Measurements from ENCODE around the gene TMUB1.
"Not testable (repeated sequence)": the region's sequence is repeated elsewhere in the genome, so short reads cannot be mapped to it uniquely, and the experiment has no call there.

The TMUB1 gene

DNA sequence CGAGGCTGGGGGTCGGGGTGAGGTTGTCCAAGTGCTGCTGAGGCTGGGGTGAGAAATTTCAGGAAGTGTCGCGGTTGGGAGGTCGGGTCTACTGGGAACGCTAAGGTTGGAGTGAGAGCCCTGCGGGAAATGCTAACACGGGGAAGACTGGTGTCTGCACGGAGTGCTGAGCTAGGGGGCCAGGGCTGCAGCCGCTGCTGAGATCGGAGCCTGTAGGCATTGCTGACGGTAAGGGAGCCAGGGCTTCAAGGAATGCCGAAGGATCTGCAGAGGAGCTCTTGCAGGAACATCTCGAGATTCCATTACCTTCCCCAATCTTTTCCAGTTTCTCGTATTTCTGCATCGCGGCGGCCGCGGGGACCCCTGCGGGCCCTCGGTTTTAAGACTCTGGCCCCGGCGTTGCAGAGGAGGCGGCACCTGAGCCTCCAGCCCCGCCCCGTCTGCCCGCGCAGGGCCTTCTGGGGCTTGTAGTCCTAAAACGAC lies 25.7 kb downstream of the TMUB1 start, which contains the start of gene CDK5:
Gene CDK5 (minus strand): TSS at position 392 of the 483 bp plus-strand sequence. CDS start 49 bp downstream, at position 343.
- FAIRE-seq, result no peak
- DNase-seq (ENCODE audit: low spot score), result no peak

DNA sequence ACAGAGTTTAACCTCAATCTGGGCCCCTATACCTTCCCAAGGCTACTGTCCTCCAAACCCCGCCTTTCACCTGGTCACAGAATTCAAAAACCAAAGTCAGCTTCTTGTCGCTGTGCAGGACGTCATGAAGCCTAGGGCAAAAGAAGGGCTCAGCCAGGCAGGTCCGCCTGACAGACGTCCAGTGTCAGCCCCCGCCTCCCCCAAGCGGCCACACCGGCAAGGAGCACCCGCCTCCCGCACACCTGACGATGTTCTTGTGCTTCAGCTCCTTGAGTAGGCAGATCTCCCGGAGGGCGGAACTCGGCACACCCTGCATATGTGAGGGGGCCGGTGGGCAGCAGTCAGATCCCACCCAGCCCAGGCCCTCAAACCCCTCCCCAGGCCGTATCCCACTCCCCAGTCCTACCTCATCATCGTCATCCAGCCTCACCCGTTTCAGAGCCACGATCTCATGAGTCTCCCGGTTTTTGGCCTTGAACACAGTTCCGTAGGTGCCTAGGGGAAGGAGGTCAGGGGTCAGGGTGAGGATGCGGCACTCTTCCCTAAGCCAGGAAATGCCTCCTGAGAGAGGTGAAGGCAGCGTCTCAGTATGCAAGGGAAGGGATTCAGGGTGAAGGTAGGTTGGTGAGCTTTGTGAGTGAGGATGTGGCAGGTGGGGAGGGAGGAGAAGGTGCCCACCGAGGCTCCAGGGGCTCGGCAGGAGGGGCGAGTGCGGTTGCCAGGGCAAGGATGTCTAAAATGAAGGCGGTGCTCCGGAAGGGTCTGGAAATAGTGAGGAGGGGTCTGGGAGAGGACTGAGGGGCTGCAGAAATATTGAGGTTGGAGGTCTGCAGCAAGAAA lies 26.4 kb downstream of the TMUB1 start:
- DNase-seq (ENCODE audit: low spot score) (no peak), FAIRE-seq (no peak)

- no peak for FAIRE-seq
- no peak for DNase-seq (ENCODE audit: low spot score)
These were observed 27.0 kb downstream of the TMUB1 start for GRCh38 chr7:151056283-151056665.

- DNase-seq (ENCODE audit: low spot score), result no peak
- no peak for FAIRE-seq
These were observed 29.5 kb downstream of the TMUB1 start for GRCh38 chr7:151053751-151054150.

DNA sequence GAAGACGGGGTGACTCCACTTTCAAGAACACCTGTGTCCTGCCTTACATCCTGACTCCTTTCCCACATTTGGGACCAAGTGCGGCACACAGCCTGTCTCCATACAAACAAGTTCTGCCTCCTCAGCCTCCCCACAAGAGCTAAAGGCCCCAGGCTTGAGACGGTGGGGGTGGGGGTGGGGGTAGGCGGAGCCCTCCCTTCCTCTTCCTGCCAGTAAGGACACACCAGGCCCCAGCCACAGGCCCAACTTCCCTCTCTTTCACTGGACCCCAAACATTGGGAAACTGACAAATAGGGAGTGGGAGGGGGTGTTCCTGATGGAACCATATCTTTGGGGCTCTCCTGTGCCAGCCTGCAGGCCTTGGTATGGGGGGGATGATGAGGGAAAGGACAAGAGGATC lies 30.2 kb downstream of the TMUB1 start:
- DNase-seq (ENCODE audit: low spot score), result no peak
- FAIRE-seq, result no peak

DNA sequence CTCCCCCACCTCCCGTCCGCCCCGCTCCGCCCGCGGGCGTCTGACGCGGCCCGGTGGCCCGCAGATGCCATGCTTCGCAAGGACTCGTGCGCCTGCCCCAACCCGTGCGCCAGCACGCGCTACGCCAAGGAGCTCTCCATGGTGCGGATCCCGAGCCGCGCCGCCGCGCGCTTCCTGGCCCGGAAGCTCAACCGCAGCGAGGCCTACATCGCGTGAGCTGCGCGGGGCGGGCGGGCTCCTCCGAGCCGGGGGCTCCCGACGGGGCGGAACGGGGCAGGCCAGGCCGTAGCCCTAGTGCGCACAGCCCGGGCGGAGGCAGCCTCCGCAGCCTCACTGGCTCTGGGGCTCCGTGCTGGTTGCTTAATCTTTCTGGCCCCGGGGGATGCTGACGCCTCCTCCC lies 32.2 kb downstream of the TMUB1 start:
- no peak for DNase-seq (ENCODE audit: low spot score)
- no peak for FAIRE-seq

- FAIRE-seq (no peak), DNase-seq (ENCODE audit: low spot score) (no peak)
These were observed 34.3 kb downstream of the TMUB1 start for GRCh38 chr7:151048911-151049463.

DNA sequence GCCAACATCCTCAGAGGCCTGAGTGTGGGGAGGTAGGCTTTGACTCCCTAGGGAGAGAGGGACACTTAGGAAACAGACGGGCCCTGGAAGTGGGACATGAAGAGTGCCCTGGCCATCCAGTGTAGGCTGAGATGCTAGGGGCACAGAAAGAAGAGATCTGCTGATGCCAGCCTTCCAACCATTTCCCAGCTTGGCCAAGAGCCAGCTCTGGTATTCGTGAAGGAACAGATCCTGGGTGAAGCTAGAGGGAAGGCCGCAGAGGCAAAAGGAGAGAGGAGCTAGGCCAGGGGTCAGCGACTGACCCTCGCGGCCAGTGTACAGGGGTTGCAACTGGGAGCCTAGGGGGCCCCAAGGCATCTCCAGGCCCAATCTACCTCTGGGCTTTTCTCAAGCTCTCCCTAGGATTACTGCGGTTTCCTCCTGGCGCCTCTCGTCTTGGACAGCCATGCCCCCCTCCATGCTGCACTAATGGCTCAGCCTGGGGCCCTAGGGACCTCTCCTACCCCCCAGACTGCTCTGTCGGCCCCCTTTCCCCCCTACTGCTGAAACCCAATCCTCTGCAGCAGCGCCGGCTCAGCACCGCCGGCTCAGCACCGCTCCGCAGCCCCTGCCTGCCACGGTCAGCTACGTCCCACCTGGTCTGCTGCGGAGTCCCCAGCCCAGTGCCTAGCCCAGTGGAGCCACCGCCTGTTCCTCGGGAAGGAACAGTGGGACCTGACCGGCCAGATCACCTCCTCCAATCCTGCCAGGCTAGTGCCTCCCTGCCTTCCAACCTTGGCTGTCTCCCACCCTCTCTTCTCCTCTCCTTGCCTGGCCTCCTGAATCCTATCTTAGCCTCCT lies 35.1 kb downstream of the TMUB1 start, which contains the start of gene ASIC3:
Gene ASIC3 (plus strand): TSS at position 556 of the 840 bp plus-strand sequence. CDS start 355 bp downstream, outside the sequence.
- no peak for FAIRE-seq
- DNase-seq (ENCODE audit: low spot score), result no peak

DNA sequence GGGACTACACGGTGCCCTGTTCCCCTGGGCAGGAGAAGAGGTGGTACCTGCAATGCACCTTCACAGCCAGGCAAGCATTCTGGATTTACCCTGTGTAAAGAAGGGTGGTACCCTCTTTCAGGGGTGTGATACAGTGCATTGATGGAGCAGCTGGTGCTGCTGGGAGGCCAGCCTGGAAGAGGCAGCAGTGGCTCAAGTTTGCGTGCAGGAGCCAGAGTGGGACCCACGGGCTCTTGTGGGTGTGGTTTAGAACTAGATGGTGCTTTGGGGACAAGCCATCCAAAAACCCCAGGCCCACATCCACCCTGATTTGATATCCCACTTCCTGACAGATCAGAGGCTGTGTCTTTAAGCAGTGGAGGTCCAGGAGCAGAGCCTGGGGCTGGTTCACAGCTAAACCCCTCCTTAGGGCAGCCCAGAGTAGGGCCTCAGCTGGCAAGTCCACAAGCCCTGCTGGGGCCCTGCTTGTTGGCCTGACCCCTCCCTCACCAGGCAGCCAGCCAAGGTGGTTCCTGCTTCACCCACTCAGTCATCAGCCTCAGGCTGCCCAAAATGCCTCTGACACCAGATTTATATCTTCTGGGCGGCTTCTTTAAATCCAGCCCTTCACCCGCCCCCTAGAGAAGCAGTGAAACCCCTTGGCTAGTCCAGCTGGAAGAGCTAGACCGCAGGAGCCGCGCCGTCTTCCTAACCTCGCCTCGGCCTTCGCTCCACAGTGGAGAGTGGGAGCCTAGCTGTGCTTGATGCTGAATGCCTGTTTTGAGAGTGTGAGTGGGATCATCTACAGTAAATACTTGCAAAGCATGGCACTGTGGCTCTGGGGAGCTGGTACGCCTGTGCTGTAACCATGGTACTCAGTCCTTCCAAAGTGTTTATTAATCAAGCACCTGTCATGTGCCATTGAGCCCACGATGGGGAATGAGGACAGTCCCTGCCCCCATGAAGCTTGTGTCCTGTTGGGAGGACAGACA lies 36.4 kb downstream of the TMUB1 start:
- FAIRE-seq (no peak), DNase-seq (ENCODE audit: low spot score) (peak; percentile 3)

DNA sequence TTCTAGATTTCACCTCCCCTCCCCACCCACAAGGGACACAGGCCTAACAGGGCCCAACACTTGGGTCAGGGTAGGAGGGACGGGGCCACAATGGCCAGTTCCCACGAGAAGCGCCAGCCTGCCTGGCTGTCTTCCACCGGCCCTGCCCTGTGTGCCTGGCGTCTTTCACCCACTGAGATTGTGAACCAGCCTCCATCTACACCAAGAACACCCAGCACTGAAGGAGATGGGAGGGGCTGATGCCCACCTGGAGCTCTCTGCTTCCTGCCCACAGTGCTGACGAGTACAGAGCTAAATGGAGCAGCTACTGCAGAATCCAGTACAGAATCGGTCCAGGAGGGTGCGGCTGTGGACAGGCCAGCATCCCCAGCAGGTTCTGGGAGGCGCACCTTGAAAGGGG lies 37.3 kb downstream of the TMUB1 start:
- FAIRE-seq (no peak), DNase-seq (ENCODE audit: low spot score) (no peak)

DNA sequence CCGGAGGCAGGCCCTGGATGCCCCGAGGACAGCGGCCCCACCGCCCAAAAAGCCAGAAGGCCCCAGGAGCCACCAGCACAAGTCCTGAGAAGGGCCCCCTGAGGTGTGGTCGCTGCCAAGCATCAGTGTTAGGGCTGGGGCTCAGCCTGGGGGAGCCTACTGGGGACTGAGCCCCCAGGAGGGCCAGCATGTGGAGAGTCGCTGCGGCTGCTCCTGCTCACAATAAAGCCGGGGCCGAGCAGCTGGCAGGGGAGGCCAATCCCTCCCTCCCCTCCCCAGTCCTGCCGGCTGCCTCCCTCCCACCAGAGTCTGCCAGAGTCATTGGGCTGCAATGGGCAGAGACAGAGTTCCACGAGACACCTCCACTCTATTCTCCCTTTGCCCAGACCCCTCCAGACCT lies 38.0 kb downstream of the TMUB1 start:
- FAIRE-seq (no peak), DNase-seq (ENCODE audit: low spot score) (no peak)

GRCh38 chr7:151043959-151044358 lies 39.3 kb downstream of the TMUB1 start:
- FAIRE-seq (no peak), DNase-seq (ENCODE audit: low spot score) (no peak)

- DNase-seq (ENCODE audit: low spot score); FAIRE-seq: not testable (repeated sequence)
These were observed 39.8 kb downstream of the TMUB1 start for GRCh38 chr7:151043449-151043848.

- FAIRE-seq (no peak), DNase-seq (ENCODE audit: low spot score) (no peak)
These were observed 42.5 kb downstream of the TMUB1 start for GRCh38 chr7:151040616-151041375.

DNA sequence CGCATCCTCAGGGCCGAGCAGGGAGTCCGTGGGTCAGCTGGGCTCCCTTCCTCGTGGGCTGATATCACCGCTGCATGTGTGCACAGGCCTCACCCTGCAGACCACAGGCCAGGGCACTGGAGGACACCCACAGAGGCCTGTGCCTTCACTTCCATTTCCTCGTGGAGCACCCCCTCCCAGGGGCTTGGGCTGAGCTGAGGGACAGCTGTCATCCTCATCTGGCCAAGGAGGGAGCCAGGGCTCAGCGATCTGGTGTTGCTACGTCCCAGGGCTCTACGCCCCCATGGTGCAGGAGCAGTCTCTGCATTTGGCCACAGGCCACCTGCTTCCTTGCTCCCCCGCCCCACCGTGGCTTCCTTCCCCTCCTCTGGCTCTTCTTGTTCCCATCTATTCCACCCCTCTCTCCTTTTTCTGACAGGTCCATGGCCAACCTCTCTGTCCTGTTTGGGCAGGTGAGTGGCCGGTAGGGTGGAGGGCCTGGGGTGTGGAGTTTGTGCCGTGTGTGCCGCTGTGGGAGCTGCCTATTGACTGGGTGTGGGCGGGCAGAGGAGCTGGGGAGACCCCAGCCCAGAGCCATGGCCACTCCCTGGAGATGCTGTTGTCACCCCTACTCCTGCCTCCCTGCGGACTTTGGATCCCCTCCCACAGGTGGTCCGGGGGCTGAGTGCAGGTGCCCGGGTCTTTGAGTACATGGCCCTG lies 43.3 kb downstream of the TMUB1 start:
- FAIRE-seq (no peak), DNase-seq (ENCODE audit: low spot score) (no peak)

DNA sequence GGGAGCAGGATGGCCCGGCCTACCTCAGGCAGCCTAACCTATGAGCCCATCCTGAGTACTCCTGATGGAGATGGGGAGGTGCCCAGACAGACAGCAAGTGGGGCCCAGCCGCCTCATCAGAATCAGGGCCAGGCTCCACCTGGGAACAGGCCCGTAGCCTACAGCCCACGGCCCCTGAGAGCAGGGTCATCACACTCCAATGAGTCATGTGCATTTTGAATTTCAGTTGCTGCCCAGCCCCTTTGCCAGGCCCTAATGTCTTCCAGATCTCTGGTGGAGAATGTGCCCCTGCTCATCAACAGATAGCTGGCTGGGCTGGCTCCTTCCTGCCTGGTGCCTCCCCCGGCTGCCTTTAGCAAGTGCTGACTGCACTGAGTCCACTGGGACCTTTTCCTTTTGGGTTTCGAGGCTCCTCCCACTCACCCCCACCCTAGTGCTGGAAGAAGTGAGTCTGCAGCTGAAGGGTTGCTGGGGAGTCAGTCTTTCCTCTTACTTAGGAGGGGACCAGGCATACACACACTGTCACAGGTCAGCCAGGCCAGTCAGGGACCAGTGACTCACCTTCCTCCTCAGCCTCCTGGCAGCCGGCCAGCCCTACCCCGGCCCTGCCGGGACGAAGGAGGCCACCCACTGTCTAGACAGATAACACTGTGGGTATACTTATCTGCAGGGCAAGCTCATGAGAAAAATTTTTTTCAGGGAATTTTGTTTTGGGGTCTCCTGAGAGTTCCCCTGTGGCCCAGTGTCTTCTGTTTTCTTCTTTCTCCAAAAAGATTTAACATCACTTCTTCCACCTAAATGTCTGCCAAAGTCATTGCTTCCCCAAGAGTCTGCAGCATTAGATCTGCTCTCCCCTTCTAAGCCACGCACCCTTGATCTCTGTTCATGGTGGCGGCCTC lies 44.1 kb downstream of the TMUB1 start:
- FAIRE-seq (peak; percentile 98), DNase-seq (ENCODE audit: low spot score) (peak; percentile 100)

DNA sequence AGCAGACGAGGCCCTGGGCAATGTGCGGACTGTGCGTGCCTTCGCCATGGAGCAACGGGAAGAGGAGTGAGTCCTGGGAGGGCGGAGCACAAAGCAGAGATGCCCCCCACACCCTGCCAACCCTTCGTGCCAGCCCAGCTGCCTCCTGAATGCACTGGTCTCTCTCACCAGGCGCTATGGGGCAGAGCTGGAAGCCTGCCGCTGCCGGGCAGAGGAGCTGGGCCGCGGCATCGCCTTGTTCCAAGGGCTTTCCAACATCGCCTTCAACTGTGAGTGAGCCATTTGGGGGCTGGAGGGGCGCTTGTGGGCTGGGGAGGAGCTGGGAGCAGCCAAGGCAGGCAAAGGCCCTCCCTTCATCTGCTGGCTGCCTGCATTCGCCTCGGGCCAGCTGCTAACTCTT lies 47.4 kb downstream of the TMUB1 start:
- DNase-seq (ENCODE audit: low spot score), result no peak
- FAIRE-seq, result no peak

DNA sequence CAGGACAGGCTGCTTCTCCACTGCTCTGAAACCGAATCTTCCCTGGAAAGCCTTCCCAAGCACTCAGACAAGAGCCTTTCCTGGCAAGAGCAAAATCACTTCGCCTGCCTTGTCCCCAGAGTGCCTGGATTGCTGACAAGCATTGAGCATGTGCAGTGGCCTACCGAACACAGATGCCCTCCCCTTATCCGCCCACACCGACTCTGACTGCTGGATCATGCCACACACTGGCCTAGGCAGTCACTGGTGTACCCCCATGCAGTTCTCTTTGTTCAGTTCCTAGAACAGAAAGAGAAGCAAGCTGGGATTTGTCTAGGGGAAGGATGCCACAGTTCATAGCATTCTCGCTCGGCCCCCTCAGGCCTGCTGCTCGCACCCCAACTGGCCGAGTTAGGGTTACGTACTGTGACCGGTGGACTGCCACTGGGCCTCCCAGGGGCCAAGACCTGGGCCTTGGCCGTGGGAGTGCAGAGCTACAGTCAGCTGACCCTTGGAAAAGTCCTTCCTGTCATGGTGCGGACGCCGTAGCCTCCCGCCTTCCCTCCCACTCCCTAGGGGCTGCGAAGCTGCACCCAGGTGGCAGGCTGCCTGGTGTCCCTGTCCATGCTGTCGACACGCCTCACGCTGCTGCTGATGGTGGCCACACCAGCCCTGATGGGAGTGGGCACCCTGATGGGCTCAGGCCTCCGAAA lies 48.1 kb downstream of the TMUB1 start:
- FAIRE-seq (no peak), DNase-seq (ENCODE audit: low spot score) (no peak)

Data from RCC 7860 (cell line).